IPS-NIHi11 (cell line): ENCODE data around the gene RNF113B.

Experiments used
- DNase-seq: peaks from one replicate; pipeline ENCODE4 v3.0.0; 2012; ENCODE audit warnings: mixed read lengths, low spot score

The RNF113B gene

DNA sequence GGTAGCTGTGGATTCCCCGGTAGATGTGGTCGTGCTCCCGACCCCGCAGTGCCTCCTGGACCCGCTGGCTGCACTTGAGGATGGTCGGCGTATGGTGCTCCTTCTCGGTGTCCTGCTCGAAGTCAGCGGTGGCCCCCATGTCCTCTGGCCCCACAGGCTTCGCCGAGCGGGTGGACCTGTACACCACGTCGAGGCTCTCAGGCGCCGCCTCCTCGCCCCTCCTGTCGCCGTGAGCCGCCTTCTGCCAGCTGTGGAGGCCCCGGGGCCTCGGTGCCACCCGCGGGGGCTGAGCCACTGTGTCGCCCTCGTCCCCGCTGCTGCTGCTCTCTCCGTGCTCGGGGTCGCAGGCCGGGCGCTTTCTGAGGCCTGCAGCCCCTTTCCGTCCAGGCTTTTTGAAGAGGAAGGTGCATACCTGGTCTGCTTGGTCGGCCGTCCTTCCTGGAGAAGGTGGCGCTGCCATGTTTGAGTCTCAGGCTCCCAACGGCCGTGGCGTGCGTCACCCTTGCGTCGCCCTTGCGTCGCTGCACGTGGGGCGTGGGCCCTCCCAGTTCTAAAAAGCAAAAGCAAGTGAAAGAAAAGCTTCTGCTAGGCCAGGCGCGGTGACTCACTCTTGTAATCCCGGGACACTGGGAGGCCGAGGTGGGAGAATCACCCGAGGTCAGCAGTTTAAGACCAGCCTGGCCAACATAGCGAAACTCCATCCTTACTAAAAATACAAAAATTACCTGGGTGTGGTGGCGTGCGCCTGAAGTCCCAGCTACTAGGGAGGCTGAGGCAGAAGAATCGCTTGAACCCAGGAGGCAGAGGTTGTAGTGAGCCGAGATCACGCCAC lies at the start of gene RNF113B:
Gene RNF113B, minus strand, starts transcription at position 493 of the 832 bp plus-strand sequence. Its CDS starts 33 bp downstream, at position 460.
- no peak for DNase-seq

DNA sequence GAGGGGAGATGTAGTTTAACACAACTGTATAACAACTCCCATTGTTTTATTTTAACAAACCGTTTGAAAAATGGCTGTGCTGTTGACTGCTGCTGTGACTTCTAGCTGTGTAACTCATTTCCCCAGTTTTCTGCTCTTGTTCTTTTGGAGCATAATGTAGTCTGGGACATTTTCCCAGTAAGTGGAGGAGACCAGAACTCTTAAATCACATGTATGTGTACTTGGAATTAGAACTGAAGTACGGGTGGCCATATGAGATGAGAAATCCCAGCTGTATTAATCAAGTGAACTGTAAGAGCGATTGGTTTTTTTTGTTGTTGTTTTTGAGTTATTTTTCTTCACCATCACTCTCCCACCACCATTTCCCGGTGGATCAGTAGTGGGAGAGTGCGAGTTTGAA lies 49.4 kb upstream of the RNF113B start:
- no peak for DNase-seq

DNA sequence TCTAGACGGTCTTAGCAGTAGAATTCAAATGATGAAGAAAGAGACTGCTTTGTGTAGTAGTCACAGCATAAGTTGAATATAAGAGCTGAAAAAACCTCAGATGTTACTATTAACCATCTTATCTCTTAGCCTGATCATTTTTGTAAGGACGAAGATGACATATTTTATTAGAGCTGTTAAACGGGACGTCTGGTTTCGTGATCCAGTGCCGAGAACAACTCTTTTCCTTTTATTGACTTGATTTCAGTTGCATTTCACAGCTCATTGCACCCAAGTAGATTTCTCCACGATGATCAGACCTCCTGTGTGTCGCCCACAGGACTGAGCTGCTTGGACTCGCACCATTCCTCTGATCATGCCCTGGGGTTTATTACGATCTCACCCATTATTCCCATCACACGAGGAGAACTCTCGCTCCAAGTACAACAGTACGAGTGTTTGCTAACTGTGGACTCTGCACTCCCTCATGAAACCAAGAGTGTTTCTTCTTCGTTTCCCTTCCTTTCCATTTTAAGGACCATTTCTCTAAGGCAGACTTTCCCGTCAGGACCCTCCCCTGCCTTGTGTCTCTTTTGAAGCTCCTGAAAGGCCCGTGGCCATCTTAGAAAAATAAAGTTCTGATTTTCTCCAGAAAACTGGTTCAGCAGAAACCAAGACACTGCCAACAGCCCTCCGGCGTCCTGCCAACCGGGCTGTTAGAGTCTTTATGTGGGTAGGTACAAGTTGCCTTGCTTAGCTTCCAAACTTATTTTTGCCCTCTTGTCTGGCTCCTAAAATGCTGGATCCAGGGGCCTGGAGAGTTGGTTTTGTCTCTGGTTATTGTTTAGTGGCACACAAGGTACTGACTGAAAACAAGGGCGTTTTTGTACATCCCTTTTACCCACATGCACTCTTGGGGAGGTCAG lies 48.2 kb upstream of the RNF113B start:
- no peak for DNase-seq

DNA sequence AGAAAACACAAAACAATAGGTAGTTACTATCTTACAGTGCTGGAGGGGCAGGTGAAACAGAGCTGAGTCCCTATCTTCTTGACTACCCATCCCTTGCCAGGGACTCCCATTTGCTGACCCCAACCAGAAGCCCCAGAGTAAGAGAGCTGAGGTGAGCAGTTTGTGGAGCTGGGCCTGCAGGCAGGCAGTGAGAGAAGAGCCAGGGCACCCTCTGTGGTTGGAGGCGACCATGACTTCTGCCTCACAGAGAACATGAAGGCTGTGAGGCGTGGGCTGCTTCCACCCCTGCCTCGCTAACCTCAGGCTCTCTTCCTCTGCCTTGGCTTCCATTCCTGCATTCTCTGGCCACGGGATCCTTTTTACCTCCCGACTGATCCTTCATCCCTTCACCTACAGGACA lies 47.5 kb upstream of the RNF113B start:
- no peak for DNase-seq

DNA sequence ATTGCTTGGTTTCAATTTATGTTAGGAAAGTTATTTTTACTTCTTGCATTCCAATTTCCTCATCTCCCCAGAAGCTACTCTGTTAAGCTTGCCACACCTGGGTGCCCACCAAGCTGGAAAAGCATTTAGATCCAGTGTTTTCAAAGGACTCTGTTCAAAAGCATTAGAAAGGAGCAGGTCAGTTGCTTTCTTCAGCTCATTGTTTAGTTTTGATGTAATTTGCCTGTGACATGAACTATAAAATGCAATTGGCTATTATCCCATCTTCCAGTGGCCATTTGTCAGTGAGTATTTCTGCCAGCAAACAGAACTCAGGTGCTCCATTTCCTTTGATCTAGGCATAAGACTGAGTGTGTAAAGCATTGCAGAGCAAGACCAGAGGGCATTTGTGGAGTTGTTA lies 46.7 kb upstream of the RNF113B start:
- no peak for DNase-seq

GRCh38 chr13:98222816-98223215 lies 45.7 kb upstream of the RNF113B start:
- no peak for DNase-seq

- DNase-seq = no peak
Observed at GRCh38 chr13:98222081-98222554, 45.0 kb upstream of the RNF113B start.

- no peak for DNase-seq
Observed at GRCh38 chr13:98221234-98221633, 44.2 kb upstream of the RNF113B start.

- DNase-seq = no peak
Observed at GRCh38 chr13:98220271-98220791, 43.3 kb upstream of the RNF113B start.

- no peak for DNase-seq
Observed at GRCh38 chr13:98219685-98220084, 42.6 kb upstream of the RNF113B start.

DNA sequence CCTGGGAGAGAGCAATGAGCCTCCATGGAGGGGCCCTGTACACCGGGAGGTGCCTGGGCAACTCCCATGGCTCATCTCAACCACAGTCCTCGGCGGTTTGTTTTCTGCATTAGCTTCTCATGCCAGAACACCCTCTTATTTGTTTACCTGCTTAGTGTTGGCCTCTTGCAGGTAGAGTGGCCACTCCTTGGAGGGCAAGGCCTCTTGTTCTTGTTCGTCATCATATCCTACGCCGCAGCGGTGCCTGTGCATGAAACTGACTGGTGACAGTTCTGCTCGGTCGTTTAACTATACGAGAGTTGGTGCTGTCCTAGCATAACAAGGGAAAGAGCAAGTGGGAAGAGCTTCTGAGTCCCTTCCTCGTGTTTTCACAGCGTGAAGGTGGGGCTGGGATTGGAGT lies 40.5 kb upstream of the RNF113B start:
- no peak for DNase-seq

DNA sequence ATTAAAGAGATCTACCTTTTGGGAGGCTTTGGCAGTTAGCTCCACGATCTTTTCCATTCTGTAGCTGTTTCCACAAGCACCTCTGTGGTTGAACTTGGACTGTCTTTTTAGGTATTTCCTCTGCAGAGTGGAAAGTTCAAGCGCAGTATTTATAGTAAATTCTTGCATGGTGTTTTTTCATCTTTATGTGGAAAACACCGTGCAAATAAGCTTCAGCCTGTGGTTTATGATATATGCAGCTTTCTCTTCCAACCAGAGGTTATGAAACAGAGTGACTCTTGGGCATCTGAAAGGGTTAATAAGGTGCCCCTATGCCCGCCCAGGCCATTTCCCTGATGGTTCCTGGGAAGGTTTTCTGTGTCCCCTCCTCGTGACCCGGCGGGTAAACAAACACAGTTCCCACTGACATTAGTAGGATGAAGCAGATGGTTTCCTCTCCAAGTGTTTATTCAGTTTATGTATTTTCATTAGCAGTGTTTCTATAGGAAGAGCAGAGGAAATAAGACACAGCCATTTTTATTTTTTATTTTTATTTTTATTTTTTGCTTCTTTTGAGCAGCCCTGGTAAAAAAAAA lies 39.7 kb upstream of the RNF113B start:
- no peak for DNase-seq

GRCh38 chr13:98216135-98216565 lies 39.1 kb upstream of the RNF113B start:
- no peak for DNase-seq

DNA sequence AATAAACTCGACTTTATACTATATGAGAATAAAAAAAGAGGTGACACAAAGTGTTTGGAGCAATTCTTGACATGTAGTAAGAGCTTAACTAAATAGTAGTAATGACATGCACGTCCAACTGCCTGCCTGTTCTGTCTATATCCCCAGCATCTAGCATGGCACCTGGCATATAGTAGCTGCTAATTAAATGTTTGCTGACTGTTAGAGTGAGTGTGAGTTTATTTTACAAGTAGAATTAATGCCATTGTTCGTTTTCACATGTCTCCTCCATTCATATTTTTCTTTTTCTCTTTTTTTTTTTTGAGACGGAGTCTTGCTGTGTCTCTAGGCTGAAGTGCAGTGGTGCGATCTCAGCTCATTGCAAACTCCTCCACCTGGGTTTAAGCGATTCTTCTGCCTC lies 38.4 kb upstream of the RNF113B start:
- DNase-seq = no peak

- peak; percentile 41 for DNase-seq
Observed at GRCh38 chr13:98214707-98215106, 37.6 kb upstream of the RNF113B start.

DNA sequence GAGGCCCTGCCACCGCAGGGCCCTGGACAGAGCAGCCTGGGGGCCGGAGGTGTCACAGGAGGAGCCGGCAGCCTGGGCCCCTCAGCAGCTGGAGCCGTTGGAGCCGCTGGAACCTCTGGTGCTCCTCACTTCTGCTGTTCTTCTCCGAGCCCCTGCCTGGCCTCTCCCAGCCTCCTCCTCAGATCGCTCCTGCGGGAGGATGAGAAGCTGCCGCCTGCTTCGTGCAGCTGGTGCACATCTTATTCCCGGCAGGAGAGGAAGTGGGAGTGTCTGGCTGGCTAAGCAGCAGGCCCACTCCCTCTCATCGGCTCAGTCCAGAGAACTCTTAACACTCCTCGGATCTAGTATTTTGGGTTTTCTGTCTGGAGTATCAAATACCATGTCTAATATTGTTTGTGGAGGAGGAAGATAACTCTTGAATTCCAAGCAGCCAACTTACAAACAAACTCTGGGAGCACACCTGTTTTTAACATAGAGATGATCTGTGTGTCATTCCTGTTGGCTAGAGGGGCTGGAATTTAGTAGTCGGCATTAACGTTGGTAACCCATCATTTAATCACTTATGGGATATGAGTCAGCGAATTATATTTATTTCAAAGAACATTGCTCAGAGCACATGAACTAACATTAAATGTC lies 37.1 kb upstream of the RNF113B start:
- peak; percentile 33 for DNase-seq

DNA sequence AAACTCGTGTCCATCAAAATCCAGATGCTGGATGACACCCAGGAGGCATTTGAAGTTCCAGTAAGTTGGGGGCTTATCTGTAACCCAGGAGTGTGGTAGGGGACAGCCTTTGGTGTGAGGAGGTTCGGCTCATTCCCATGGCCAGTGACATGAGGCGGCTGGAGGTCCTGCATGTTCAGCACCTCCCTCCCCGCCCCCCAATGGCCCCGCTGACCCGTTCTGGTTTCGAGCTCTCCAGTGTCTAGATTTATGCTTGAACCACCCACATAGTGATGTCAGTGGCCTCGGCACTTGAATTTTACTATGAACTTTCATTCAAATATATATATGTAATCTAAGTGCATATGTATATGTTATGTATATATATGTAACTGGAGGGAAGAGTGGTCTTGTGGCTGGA lies 36.3 kb upstream of the RNF113B start:
- DNase-seq = no peak

- no peak for DNase-seq
Observed at GRCh38 chr13:98212763-98213162, 35.7 kb upstream of the RNF113B start.

DNA sequence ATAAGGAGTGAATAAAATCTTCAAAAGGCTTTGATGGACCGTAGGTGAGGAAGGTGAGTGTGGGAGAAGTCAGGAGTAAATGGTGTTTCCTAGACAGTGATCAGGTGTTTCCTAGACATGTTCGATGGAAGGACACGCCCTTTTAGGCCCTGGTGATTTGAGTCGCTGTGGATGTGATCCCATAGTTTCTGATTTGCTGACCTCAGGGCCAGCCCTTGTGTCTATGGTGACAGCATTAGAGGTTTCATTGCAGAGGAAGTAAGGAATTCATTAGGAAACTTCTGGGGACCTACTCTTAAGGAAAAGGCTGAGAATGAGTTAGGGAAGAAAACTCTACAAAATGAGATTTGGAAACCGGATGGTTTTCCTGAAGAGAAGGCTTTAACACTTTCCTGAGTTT lies 31.5 kb upstream of the RNF113B start:
- no peak for DNase-seq

DNA sequence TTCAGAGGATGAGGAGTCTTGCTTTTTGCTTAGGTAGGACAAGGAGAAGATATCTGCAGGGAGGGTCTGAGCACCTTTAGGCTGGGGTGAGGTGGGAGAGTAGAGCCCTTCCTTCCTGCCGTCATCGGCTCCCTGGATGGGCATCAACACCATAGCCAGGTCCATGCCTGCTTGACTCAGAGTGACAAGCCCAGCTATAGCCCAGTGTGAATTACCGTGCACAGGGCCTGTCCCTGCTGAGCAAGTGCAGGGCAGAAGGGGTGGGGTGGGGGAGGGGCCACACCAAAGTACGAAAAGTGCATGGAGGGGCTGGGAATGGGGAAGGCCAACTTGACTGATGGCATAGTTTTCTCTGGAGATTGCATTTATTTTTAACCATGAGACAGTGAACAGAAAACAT lies 30.3 kb upstream of the RNF113B start:
- DNase-seq = no peak

- DNase-seq = no peak
Observed at GRCh38 chr13:98206946-98207345, 29.9 kb upstream of the RNF113B start.

DNA sequence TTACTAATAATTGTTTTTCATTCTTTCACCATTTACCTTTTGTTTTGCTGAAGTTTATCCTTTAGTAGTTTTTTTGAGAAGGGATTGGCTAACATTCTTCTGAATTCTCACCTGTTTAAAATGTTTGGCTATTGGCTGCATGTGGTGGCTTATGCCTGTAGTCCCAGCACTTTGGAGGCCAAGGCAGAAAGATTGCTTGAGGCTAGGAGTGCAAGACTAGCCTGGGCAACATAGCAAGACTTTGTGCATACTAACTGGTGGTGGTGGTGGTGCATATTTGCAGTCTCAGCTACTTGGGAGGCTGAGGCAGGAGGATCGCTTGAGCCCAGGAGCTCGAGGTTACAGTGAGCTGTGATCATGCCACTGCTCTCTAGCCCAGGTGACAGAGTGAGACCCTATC lies 27.5 kb upstream of the RNF113B start:
- DNase-seq = no peak
